ENCODE measurements around the gene ZBTB20.

Gene ZBTB20

DNA sequence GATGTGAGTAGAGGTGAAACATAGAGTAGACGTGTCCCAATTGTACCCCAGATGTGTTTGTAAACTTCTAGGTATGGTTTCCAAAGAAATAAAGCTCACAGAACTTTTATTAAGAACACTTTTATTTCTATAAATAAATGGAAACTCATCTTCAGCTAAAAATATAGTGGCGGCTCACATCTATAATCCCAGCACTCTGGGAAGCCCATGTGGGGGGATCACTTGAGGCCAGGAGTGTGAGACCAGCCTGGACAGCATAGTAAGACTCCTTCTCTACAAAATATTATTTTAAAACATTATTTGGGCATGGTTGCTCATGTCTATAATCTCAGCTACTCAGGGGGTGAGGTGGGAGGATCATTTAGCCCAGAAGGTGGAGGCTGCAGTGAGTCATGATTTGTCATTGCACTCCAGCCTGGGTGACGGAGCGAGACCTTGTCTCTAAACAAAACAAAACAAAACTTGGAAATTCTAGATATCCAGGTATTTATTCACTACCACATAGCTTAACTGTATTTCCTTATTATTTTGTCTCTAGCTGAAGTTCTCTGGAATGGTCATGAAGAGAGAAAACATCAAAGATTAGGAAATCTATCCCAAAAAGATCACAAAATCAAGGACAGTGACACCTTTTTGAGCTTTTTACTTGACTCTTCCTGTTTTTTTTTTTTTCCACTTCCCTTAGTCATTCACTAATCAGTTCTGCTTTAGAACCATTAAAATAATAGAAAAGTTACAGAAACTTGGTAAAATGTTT is 595.1 kb downstream of the ZBTB20 start:
- Histone ChIP-seq H3K9me3 (replicated peaks; ENCODE audit: insufficient read depth, low read length) (no peaks in the 10 kb centered on the region), H3K4me1 (ENCODE audit: low read length) (no peaks in the 10 kb centered on the region), H3K36me3 (replicated peaks; ENCODE audit: insufficient read depth, low read length) (no peaks in the 10 kb centered on the region), H3K9me2 (replicated peaks; ENCODE audit: insufficient read depth, low read length) (no peaks in the 10 kb centered on the region), H3K4me2 (ENCODE audit: low read depth, low read length) (no peak overlapping the region), H3K9ac (ENCODE audit: low read length) (no peak overlapping the region), H3K27me3 (replicated peaks; ENCODE audit: insufficient read depth, low read length) (no peaks in the 10 kb centered on the region), H4K20me1 (ENCODE audit: insufficient read depth, low read length) (no peaks in the 10 kb centered on the region), H3K27ac (ENCODE audit: low read length) (no peak overlapping the region), H2AFZ (ENCODE audit: low read length) (no peak overlapping the region), H3K4me3 (ENCODE audit: low read length) (no peak overlapping the region), H3K79me2 (ENCODE audit: low read length) (no peaks in the 10 kb centered on the region), H3F3A (ENCODE audit: insufficient read depth, low read length) (no peaks in the 10 kb centered on the region)
- no peak for DNase-seq
- TF ChIP-seq EZH2phosphoT487 (IDR thresholded peaks at IDR 0.05; ENCODE audit: low read length) (no peak), EZH2 (optimal IDR thresholded peaks at IDR 0.05; ENCODE audit: low read depth, low read length) (no peak)
- TF ChIP-seq, protein P1, sequence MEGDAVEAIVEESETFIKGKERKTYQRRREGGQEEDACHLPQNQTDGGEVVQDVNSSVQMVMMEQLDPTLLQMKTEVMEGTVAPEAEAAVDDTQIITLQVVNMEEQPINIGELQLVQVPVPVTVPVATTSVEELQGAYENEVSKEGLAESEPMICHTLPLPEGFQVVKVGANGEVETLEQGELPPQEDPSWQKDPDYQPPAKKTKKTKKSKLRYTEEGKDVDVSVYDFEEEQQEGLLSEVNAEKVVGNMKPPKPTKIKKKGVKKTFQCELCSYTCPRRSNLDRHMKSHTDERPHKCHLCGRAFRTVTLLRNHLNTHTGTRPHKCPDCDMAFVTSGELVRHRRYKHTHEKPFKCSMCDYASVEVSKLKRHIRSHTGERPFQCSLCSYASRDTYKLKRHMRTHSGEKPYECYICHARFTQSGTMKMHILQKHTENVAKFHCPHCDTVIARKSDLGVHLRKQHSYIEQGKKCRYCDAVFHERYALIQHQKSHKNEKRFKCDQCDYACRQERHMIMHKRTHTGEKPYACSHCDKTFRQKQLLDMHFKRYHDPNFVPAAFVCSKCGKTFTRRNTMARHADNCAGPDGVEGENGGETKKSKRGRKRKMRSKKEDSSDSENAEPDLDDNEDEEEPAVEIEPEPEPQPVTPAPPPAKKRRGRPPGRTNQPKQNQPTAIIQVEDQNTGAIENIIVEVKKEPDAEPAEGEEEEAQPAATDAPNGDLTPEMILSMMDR (IDR thresholded peaks at IDR 0.05; ENCODE audit: low read length) = no peak

DNA sequence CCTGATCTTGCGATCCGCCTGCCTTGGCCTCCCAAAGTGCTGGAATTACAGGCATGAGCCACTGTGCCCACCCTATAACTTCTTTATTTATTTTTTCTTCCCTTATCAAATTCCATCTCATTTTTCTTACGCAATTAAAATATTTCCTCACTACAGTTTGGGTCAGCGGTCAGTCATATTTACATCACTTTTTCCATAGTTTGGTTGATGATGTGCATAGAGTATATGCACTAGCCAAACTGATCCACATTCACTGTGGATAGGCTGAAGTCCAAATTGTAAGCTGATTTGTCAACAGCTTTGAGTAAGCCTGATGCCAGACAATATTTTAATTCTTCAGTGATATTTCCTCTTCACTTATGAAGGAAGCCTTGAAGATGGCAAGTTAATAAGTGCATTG is 596.9 kb downstream of the ZBTB20 start:
- Histone ChIP-seq H3K4me1 (ENCODE audit: low read length) (no peaks in the 10 kb centered on the region), H3K27me3 (replicated peaks; ENCODE audit: insufficient read depth, low read length) (no peaks in the 10 kb centered on the region)

DNA sequence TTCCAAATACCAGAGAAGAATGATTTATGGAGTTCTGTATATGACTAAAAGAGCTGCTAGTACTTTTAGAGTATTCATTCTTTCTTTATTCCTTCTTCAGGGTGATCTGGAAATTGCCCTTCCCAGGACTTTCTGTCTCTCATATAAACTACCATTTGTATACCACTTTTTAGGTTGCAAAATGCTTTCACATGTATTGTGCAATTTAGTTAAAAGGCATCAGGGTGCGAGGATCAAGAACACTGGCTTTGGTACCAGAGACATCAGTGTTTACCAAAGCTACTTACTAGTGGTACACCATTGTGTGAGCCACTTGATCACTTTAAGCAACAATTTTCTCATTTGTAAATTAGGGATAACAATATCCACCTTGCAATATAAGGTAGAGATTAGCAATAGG is 601.9 kb downstream of the ZBTB20 start:
- Histone ChIP-seq H3K79me2 (ENCODE audit: low read length) (no peaks in the 10 kb centered on the region), H3K4me3 (ENCODE audit: low read length) (no peak overlapping the region), H2AFZ (ENCODE audit: low read length) (no peak overlapping the region), H4K20me1 (ENCODE audit: insufficient read depth, low read length) (no peaks in the 10 kb centered on the region), H3K9ac (ENCODE audit: low read length) (no peak overlapping the region), H3K9me2 (replicated peaks; ENCODE audit: insufficient read depth, low read length) (no peaks in the 10 kb centered on the region), H3F3A (ENCODE audit: insufficient read depth, low read length) (no peaks in the 10 kb centered on the region), H3K4me2 (ENCODE audit: low read depth, low read length) (no peak overlapping the region), H3K4me1 (ENCODE audit: low read length) (no peaks in the 10 kb centered on the region), H3K36me3 (replicated peaks; ENCODE audit: insufficient read depth, low read length) (no peaks in the 10 kb centered on the region), H3K9me3 (replicated peaks; ENCODE audit: insufficient read depth, low read length) (no peaks in the 10 kb centered on the region), H3K27me3 (replicated peaks; ENCODE audit: insufficient read depth, low read length) (no peaks in the 10 kb centered on the region), H3K27ac (ENCODE audit: low read length) (no peak overlapping the region)
- DNase-seq = no peak
- TF ChIP-seq, protein P1 (IDR thresholded peaks at IDR 0.05; ENCODE audit: low read length) = no peak
- TF ChIP-seq EZH2phosphoT487 (IDR thresholded peaks at IDR 0.05; ENCODE audit: low read length) (no peak), EZH2 (optimal IDR thresholded peaks at IDR 0.05; ENCODE audit: low read depth, low read length) (no peak)

More for the DNA sequence above, 596.9 kb downstream of the ZBTB20 start:
- no peak overlapping the region for H2AFZ ChIP-seq (ENCODE audit: low read length)
- no peak for TF ChIP-seq EZH2phosphoT487 (IDR thresholded peaks at IDR 0.05; ENCODE audit: low read length)
- TF ChIP-seq EZH2 (optimal IDR thresholded peaks at IDR 0.05; ENCODE audit: low read depth, low read length) = no peak
- TF ChIP-seq, protein P1 (IDR thresholded peaks at IDR 0.05; ENCODE audit: low read length) = no peak
- H3K9me2 ChIP-seq (replicated peaks; ENCODE audit: insufficient read depth, low read length) = no peaks in the 10 kb centered on the region
- H4K20me1 ChIP-seq (ENCODE audit: insufficient read depth, low read length) = no peaks in the 10 kb centered on the region
- H3K4me3 ChIP-seq (ENCODE audit: low read length) = no peak overlapping the region
- DNase-seq = no peak
- H3K4me2 ChIP-seq (ENCODE audit: low read depth, low read length) = no peak overlapping the region
- no peaks in the 10 kb centered on the region for H3K79me2 ChIP-seq (ENCODE audit: low read length)
- H3K9ac ChIP-seq (ENCODE audit: low read length) = no peak overlapping the region
- no peak overlapping the region for H3K27ac ChIP-seq (ENCODE audit: low read length)
- H3K36me3 ChIP-seq (replicated peaks; ENCODE audit: insufficient read depth, low read length) = no peaks in the 10 kb centered on the region
- no peaks in the 10 kb centered on the region for H3K9me3 ChIP-seq (replicated peaks; ENCODE audit: insufficient read depth, low read length)
- H3F3A ChIP-seq (ENCODE audit: insufficient read depth, low read length) = no peaks in the 10 kb centered on the region

Measured in MM.1S (cell line).